NCI-H1092 (cell line): ENCODE results near the gene C11orf68.
"Not testable (repeated sequence)": the region's sequence is repeated elsewhere in the genome, so short reads cannot be mapped to it uniquely, and the experiment has no call there.

Experiments used
- DNase-seq: peaks from one replicate; lab custom pipeline; 2025; lab: John Stamatoyannopoulos, UW

Gene C11orf68

GRCh38 chr11:65912845-65913244, 6.0 kb downstream of the C11orf68 start:
- DNase-seq = no peak

GRCh38 chr11:65911682-65912568, 6.9 kb downstream of the C11orf68 start:
- DNase-seq = peak; percentile 36

GRCh38 chr11:65907878-65908277, 11.0 kb downstream of the C11orf68 start:
- DNase-seq = no peak

GRCh38 chr11:65906602-65907001, 12.3 kb downstream of the C11orf68 start:
- no peak for DNase-seq

DNA sequence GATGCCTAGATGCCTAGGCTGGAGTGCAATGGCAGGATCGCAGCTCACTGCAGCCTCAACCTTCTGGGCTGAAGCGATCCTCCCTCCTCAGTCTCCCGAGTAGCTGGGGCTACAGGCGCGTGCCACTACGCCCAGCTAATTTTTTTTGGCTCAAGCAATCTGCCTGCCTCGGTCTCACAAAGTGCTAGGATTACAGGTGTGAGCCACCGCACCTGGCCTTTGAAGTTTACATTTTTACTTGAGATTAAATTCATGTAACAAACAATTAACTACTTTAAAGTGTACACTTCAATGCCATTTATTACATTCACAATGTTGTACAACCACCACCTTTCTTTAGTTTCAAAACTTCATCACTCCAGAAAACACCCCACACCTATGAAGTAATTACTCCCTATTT, 15.1 kb downstream of the C11orf68 start:
- DNase-seq = no peak

DNA sequence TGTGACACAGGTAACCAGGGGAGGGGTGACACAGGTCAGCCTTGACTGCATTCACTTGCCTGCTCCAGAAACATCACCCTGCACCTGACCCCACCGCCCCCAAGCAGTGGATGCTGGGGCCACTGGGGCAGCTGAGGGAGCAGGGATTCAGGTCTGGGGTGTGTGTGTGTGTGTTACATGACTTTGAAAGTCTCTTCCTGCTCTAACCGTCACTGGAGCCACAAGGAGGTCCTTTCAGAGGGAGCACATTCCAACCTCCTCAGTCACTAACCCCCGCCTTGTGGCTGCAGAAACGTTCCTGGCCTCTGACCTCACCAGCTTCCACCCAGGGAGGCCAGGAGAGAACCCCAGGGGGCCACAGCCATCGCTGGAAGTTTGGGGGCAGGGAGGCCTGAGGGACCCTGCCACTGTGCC, 15.8 kb downstream of the C11orf68 start:
- DNase-seq = no peak

GRCh38 chr11:65900899-65901180, 18.0 kb downstream of the C11orf68 start:
- no peak for DNase-seq

- no peak for DNase-seq
Measured at GRCh38 chr11:65900125-65900898, 18.6 kb downstream of the C11orf68 start, which contains the start of gene FOSL1. Gene FOSL1 (minus strand): TSS chr11:65900388. CDS start chr11:65900339, 49 bp downstream.

GRCh38 chr11:65899356-65900124, 19.3 kb downstream of the C11orf68 start:
- no peak for DNase-seq

DNA sequence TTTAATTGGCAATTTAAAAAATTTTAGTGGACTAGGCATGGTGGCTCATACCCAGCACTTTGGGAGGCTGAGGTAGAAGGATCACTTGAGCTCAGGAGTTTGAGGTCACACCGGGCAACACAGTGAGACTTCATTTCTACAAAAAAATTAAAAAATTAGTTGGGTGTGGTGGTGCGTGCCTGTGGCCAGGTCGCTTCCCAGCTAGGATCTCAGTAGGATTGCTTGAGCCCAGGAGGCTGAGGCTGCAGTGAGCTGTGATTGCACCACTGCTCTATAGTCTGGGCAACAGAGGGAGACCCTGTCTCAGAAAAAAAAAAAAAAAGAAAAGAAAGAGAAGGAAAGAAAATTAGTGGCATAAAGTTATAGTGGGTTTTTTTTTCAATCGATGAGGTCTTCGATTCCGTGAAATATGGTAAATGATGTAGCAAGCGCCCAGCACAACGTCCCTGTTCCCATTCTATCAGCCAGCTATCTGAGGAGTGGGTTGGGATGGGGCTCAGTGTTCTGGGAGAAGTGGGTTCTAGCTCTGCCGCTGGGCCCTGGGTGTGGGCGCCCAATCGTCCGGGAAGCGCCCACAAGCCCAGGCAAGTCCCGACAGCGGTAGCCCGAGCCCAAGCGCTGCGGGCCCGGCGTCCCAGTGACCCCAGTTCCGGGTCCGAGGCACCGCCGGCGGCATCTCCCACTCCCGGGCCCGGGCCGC, 20.1 kb downstream of the C11orf68 start:
- no peak for DNase-seq

- no peak for DNase-seq
Measured at GRCh38 chr11:65897020-65897471, 21.8 kb downstream of the C11orf68 start.

- no peak for DNase-seq
Measured at GRCh38 chr11:65896034-65896999, 22.5 kb downstream of the C11orf68 start.

- DNase-seq = no peak
Measured at GRCh38 chr11:65895482-65895981, 23.3 kb downstream of the C11orf68 start.

DNA sequence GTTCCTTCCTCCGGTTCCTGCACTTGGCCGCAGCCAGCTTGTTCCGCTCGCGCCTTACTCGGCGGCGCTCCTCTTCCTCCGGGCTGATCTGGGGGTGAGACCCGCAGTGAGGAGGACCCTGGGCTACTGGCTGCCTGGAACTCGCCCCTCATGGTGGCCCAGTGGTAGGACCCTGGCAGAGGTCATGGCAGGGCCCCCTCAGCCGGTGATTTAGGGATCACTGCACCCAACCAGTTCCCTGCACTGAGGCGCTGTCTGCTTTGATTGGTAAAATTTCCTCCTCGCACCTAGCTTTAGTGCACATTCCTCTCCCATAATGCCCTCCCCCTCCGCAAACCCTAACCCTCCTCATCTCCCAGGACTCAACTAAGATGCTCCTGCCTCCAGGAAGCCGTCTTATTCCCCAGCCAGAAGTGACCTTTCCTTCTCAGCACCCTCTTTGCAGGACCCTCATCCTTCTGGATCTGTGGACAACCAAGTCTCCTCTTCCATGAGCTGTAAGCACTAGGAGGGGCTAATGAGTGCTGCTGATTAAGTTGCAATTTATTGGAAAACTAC, 24.7 kb downstream of the C11orf68 start:
- no peak for DNase-seq

DNA sequence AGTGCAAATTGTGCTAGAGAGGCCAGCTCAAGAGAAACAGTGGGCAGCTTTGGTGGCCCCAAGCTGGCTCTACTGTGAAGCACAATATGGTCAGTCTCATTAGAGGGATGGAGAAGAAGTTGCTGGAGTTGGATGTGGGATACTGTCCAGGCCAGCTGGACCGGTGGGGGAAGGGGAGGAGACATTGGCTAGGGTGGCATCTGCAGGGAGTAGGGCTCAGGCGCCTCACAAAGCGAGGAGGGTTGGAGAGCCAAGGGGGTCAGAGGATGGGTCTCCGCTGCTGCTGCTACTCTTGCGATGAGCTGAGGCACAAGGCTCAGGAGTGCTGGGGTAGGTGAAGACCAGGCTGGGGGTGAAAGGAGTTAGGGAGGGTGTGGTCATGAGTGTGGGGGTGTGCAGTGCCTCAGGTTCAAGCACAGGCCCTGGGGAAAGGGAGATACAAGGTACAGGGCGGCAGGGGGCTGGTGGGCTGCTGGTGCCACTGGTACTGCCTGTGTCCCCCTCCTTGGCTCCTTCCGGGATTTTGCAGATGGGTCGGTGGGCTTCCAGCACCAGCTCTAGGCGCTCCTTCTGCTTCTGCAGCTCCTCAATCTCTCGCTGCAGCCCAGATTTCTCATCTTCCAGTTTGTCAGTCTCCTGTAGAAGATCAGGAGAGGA, 26.1 kb downstream of the C11orf68 start:
- DNase-seq = no peak

DNA sequence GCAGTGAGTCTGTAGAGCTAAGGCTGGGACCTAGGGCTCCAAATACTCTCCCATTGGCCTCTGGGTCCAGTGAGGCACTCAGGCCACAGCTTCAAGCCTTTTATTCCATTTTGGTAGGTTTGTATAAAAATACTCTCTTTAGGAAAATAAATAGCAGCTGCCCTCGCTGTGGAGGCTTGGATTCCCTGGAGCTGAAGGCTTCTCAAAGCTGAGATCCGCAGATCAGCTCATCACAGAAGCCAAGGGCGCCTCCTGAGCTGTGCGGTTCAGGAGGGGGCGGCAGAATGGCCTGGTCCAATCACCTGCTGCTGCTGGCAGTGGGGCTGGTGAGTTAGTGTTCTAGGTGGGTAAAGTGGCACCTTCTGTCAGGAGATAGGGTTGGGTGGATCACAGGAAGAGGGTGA, 26.7 kb downstream of the C11orf68 start:
- DNase-seq = not testable (repeated sequence)

DNA sequence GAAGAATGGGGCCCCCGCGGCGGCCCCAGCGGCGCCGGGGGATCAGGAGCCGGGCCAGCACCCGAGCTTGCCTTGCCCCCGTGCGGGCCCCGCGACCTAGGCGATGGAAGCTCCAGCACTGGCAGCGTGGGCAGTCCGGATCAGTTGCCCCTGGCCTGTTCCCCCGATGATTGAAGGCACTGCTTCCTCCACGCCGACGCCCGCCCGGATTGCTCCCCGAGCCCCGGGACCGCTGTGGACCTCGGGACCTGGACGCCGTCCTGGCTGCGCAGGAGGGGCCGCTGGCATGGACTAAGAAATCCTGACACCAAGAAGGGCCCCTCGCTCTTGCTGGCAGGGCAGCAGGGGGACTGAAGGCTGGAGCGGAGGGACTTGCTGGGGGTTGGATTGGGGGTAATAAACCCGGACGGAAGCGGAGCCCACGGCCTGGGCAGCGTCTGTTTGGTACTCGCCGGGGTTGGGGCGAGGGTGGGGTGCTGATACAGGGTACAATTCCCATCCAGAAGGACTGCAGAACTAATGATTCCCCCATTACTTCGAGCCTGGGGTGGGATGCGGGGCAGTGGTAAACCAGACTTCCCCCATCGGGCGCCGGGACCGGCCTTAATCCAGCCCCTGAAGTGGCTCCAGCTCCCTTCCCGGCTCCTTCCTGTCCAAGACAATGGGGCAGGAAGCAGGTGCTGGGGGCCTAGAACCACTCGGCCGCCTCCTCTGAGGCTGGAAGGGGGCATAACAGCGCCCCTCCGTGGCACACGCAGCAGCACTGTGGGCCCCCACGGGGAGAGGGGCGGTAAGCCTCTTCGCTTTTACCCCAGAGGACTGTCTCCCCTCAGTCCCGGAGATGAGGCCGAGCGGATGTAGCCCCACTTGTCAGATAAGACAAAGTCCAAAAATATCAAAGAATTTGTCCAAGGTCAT, 27.4 kb downstream of the C11orf68 start:
- DNase-seq = peak; percentile 64
